Measurements from ENCODE around the gene SETD6. TPM values are rescaled to one million over a fixed set of nuclear protein-coding genes. Genes with fewer than 3 reads are reported as not detected.
A peak's percentile ranks its signal among the peaks of the same experiment; 100 is the strongest.

Gene SETD6
- total RNA-seq, 3 donors from 2014 or later (not counting 1 experiment from before 2014, with no cell fraction given): 20.3 to 34.5 (median 21.3) TPM

GRCh38 chr16:58472827-58473226 is 42.5 kb upstream of the SETD6 start:
- Histone ChIP-seq H3K9me3 (ENCODE audit: control insufficient read depth, insufficient read depth, low read length) (no peaks in the 10 kb centered on the region), H3K36me3 (ENCODE audit: control insufficient read depth, insufficient read depth, low read length) (no peaks in the 10 kb centered on the region), H3K27me3 (ENCODE audit: control insufficient read depth, insufficient read depth, low read length) (no peaks in the 10 kb centered on the region), H3K4me1 (ENCODE audit: control insufficient read depth, insufficient read depth, low read length) (peaks cover 30% of the 10 kb centered on the region), H3K27ac (ENCODE audit: low read length) (no peak overlapping the region), H3K4me3 (ENCODE audit: low read length) (no peak overlapping the region)
- TF ChIP-seq CTCF (IDR thresholded peaks at IDR 0.05): no peak
- H3K9me3 Mint-ChIP-seq: no peaks in the 10 kb centered on the region
- H3K27ac Mint-ChIP-seq: peak overlapping the region in 1 of 2 donors; percentile 47
- no peak for ATAC-seq
- 87% methylated on average over 3 of the region's 3 CpGs for WGBS (ENCODE audit: insufficient coverage)
- peaks cover 11 to 36% of the 10 kb centered on the region in 2 donors for H3K27me3 Mint-ChIP-seq (ENCODE audit: low read depth in 2 of 2)
- H3K4me3 Mint-ChIP-seq: peak overlapping the region; percentile 1
- peaks cover 44% of the 10 kb centered on the region in 2 donors for H3K4me1 Mint-ChIP-seq
- H3K36me3 Mint-ChIP-seq: no peaks in the 10 kb centered on the region
- intact Hi-C loops (cut with micrococcal nuclease): no loop called here
- DNase-seq: no peak

- H3K4me3 Mint-ChIP-seq: peak overlapping the region; percentile 41
- H3K27me3 ChIP-seq (ENCODE audit: control insufficient read depth, insufficient read depth, low read length): no peaks in the 10 kb centered on the region
- H3K36me3 Mint-ChIP-seq: no peaks in the 10 kb centered on the region
- peaks cover 44% of the 10 kb centered on the region in 2 donors for H3K4me1 Mint-ChIP-seq
- intact Hi-C loops (cut with micrococcal nuclease): no loop called here
- no peaks in the 10 kb centered on the region for H3K36me3 ChIP-seq (ENCODE audit: control insufficient read depth, insufficient read depth, low read length)
- H3K27me3 Mint-ChIP-seq (ENCODE audit: low read depth in 2 of 2): peaks cover 9 to 21% of the 10 kb centered on the region in 2 donors
- no peak for DNase-seq
- WGBS (ENCODE audit: insufficient coverage): 78% methylated on average over 10 of the region's 10 CpGs
- peak in 1 of 3 donors; percentile 35 for ATAC-seq
- TF ChIP-seq CTCF (IDR thresholded peaks at IDR 0.05): no peak
- no peaks in the 10 kb centered on the region for H3K9me3 ChIP-seq (ENCODE audit: control insufficient read depth, insufficient read depth, low read length)
- no peaks in the 10 kb centered on the region for H3K9me3 Mint-ChIP-seq
- no peak overlapping the region for H3K4me3 ChIP-seq (ENCODE audit: low read length)
- H3K27ac Mint-ChIP-seq: peak overlapping the region in 1 of 2 donors; percentile 49
- no peak overlapping the region for H3K27ac ChIP-seq (ENCODE audit: low read length)
- H3K4me1 ChIP-seq (ENCODE audit: control insufficient read depth, insufficient read depth, low read length): peaks cover 30% of the 10 kb centered on the region
Measured at GRCh38 chr16:58474296-58474695, 41.0 kb upstream of the SETD6 start.

- peaks cover 29% of the 10 kb centered on the region for H3K4me1 ChIP-seq (ENCODE audit: control insufficient read depth, insufficient read depth, low read length)
- H3K27me3 Mint-ChIP-seq (ENCODE audit: low read depth in 2 of 2): peaks cover 9 to 21% of the 10 kb centered on the region in 2 donors
- H3K36me3 ChIP-seq (ENCODE audit: control insufficient read depth, insufficient read depth, low read length): no peaks in the 10 kb centered on the region
- H3K36me3 Mint-ChIP-seq: no peaks in the 10 kb centered on the region
- no peak overlapping the region for H3K27ac ChIP-seq (ENCODE audit: low read length)
- no peaks in the 10 kb centered on the region for H3K27me3 ChIP-seq (ENCODE audit: control insufficient read depth, insufficient read depth, low read length)
- no peak overlapping the region for H3K27ac Mint-ChIP-seq
- H3K4me1 Mint-ChIP-seq: peaks cover 35 to 38% of the 10 kb centered on the region in 2 donors
- no peak overlapping the region for H3K4me3 ChIP-seq (ENCODE audit: low read length)
- DNase-seq (no peak), ATAC-seq (no peak)
- no peak for TF ChIP-seq CTCF (IDR thresholded peaks at IDR 0.05)
- H3K9me3 Mint-ChIP-seq: no peaks in the 10 kb centered on the region
- no peak overlapping the region for H3K4me3 Mint-ChIP-seq
- WGBS (ENCODE audit: insufficient coverage): 74% methylated on average over 3 of the region's 4 CpGs
- intact Hi-C loops (cut with micrococcal nuclease): no loop called here
- no peaks in the 10 kb centered on the region for H3K9me3 ChIP-seq (ENCODE audit: control insufficient read depth, insufficient read depth, low read length)
Measured at GRCh38 chr16:58475091-58475619, 40.2 kb upstream of the SETD6 start.

GRCh38 chr16:58476791-58477190 is 38.5 kb upstream of the SETD6 start:
- intact Hi-C loops (cut with micrococcal nuclease): no loop called here
- H3K36me3 Mint-ChIP-seq: no peaks in the 10 kb centered on the region

More at GRCh38 chr16:58476791-58477190, 38.5 kb upstream of the SETD6 start:
- peaks cover 13% of the 10 kb centered on the region for H3K4me1 ChIP-seq (ENCODE audit: control insufficient read depth, insufficient read depth, low read length)
- peaks cover 9 to 21% of the 10 kb centered on the region in 2 donors for H3K27me3 Mint-ChIP-seq (ENCODE audit: low read depth in 2 of 2)
- ATAC-seq (no peak), DNase-seq (no peak)
- H3K4me3 Mint-ChIP-seq: no peak overlapping the region
- TF ChIP-seq CTCF (IDR thresholded peaks at IDR 0.05): no peak
- H3K27me3 ChIP-seq (ENCODE audit: control insufficient read depth, insufficient read depth, low read length): no peaks in the 10 kb centered on the region
- peaks cover 19 to 21% of the 10 kb centered on the region in 2 donors for H3K4me1 Mint-ChIP-seq
- WGBS (ENCODE audit: insufficient coverage): no CpG with 5 or more reads among the region's 1 CpG
- no peaks in the 10 kb centered on the region for H3K36me3 ChIP-seq (ENCODE audit: control insufficient read depth, insufficient read depth, low read length)
- H3K9me3 Mint-ChIP-seq: no peaks in the 10 kb centered on the region
- no peak overlapping the region for H3K27ac Mint-ChIP-seq
- H3K27ac ChIP-seq (ENCODE audit: low read length): no peak overlapping the region
- no peak overlapping the region for H3K4me3 ChIP-seq (ENCODE audit: low read length)
- H3K9me3 ChIP-seq (ENCODE audit: control insufficient read depth, insufficient read depth, low read length): no peaks in the 10 kb centered on the region

Measured in natural killer cell (primary cell).